GM19193 (cell line): Measurements from ENCODE around the gene VEGFB.
A peak's percentile ranks its signal among the peaks of the same experiment; 100 is the strongest.

Experiments
- POLR2A ChIP-seq: IDR thresholded peaks from 4 replicates; pipeline ENCODE4 v1.6.1; 2011; ENCODE audit not compliant: insufficient read depth, insufficient read length; ENCODE audit errors: extremely low read depth

Gene VEGFB

DNA sequence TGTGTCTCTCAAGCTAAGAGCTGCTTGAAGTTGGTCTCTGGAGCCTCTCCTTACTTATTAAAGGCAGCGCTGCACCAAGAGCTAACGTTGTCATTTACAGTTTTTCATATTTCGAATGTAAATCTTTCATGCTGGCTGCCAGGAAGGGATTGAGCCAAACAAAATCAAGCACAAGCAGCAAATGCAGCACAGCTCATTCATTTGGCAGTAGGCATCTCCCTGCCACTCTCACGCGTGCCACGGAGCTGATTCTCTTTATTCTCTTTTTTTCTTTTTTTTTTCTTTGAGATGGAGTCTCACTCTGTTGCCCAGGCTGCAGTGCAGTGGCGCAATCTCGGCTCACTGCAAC, 1.4 kb upstream of the VEGFB start:
- no peak for TF ChIP-seq POLR2A

DNA sequence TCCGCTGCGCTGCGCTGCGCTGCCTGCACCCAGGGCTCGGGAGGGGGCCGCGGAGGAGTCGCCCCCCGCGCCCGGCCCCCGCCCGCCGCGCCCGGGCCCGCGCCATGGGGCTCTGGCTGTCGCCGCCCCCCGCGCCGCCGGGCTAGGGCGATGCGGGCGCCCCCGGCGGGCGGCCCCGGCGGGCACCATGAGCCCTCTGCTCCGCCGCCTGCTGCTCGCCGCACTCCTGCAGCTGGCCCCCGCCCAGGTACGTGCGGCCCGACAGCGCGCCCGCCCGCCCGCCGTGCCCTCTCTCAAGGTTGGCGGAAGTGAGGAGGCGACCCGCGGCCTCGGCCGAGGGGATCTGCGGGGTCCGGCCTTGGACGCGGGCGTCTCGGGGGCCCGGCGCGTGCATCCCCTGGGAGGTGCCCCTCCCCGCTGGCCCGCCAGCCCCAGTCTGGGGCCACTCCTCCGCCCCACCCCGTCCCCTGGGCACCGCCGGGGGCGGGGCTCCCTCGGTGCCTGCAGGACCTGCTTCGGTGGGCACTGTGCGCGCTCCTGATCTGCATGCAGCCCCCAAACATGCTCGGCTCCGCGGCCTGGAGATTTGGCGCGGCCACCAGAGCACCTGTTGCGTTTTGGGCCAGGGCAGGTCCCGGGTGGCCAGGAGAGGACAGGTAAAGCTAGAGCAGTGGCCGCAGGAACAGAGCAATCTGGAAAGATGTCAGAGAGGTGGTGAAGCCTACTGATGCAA, 429 bp downstream of the VEGFB start:
- TF ChIP-seq POLR2A: no peak

DNA sequence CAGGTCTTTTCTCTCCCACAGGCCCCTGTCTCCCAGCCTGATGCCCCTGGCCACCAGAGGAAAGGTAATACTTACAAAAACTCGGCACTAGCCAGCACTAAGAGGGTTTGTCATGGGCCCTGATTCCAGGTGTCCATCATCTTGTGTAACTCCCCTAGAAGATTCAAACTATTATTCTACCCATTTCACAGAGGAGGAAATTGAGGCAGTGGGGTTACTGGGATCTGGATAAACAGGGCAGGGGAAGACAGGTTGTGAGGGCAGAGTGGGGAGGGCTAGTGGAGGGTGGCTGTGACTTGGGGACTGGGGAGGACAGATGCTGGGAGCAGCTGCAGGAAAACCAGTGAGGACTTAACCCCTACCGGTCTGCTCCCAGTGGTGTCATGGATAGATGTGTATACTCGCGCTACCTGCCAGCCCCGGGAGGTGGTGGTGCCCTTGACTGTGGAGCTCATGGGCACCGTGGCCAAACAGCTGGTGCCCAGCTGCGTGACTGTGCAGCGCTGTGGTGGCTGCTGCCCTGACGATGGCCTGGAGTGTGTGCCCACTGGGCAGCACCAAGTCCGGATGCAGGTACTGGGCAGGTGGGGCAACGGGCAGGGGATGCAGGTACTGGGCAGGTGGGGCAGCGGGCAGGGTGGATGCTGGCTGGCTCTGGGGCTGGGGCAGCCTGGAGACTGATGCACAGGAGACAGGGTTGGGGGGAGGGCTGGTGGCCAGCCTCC, 1.2 kb downstream of the VEGFB start:
- TF ChIP-seq POLR2A: no peak

DNA sequence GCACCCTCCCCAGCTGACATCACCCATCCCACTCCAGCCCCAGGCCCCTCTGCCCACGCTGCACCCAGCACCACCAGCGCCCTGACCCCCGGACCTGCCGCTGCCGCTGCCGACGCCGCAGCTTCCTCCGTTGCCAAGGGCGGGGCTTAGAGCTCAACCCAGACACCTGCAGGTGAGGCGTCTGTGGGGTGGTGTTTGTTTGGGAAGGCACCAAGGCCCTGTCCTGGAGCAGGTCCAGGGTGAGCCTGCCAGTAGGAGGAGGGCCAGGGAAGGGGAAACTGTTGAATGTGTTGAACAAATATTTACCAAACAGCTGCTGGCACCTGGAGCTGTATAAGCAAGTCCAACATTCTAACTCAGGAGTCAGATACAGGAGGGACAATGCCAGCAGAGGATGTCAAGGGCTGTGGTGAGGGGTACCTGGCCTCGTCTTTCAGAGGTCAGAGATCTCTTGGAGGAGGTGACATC, 3.1 kb downstream of the VEGFB start:
- no peak for TF ChIP-seq POLR2A

DNA sequence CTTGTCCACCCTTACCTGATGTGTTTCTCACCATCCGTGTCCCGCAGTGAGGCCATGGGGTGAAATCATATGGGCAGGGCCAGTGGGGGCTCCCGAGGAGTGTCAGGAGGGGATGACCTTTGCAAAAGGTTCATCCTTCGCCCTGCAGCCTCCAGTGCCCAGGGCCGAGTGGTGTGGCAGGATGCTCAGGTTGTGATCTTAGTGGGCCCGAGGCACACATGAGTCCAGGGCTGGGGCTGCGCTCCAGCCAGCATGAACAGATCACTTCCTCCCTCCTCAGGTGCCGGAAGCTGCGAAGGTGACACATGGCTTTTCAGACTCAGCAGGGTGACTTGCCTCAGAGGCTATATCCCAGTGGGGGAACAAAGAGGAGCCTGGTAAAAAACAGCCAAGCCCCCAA, 3.7 kb downstream of the VEGFB start:
- no peak for TF ChIP-seq POLR2A

DNA sequence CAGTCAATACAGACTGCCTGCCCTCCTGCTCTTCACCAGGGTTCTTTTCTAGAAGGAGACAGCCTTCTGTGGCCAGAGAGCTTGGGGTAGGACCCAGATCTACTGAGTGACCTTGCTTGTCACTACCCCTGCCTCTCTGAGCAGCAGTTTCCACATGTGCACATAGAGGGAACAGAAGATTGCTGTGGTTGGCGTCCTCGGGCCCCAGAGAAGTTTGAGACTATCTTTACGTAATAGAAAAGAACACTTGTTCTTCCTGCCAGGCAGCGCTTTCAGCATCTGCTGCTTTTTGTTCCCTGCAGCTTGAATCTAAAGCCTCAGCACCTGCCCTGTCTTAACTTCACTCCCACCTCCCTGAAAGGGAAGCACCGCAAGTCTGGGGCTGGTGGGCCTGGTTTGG, 4.6 kb downstream of the VEGFB start:
- TF ChIP-seq POLR2A: no peak

DNA sequence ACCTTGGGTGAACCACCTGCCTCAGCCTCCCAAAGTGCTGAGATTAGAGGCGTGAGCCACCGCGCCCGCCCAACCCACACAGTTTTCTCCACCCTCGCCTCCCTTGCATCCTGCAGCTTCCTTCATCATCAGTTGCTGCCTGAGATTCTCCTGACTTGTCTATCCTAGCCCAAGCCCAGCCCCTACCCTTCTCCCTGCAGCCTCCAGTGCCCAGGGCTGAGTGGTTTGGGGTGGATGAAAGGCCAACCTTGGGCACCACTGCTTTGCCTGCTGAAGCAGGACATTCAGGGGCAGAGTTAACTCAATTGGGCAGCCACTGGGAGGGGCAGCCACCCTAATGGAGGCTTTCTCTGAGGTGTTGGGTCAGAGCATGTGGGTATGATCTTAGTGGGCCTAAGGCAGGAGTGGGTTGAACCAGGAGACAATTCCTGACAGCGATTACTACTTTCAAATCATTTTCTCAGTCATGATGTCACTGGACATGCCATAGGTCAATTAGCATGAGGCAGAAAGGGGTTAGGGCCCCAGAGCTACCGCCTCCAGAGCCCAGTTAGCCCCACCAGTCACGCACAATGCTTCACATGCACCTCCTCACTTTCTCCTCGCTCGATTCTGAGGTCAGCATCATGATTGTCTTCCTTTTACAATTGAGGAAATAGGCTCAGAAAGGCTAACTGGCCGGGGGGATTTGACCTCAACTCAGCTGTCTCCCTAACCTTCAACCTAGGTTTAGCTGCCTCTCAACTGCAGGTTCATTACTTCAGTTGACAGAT, 5.5 kb downstream of the VEGFB start:
- TF ChIP-seq POLR2A: no peak

DNA sequence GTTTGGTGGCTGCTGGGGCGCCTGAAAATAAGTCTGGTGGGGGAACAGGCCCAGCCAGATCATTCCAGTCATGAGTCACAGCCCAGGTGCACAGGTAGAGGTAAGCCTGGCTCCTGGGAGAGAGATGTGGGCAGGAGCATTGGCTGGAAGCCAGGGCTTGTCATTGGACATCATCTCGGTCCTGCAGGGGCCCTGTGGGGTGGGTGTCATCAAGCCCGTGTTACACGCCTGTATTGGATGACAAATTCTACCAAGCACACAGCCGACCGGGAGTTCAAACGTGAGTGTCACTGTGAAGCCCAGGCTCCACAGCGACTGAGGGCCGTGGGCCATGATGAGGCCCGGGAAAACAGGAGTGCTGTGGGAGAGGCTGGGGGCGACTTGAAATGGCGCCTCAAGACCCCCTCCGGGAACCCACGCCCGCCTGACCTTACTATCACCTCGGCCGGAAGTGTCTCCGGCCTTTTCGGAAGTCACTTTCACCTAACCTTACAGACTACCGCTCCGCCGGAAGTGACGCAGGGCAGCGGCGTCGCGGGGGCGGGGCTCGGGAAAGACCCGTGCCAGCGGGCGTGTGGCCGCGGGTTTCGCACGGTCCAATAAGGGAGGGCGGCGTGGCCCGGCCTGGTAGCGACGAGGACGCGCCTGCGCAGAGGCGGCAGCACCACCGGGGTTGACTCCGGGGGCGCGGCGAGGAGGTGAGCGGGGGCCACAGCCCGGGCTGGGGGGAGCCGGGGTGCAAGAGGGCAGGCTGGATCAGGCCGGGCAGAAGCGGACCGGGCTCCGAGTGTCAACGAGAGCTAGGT, 6.3 kb downstream of the VEGFB start, which contains the start of gene FKBP2:
FKBP2 (plus strand) TSS at position 661 of the 806 bp plus-strand sequence. CDS start 1,293 bp downstream, outside the sequence.
- peak; percentile 96 for TF ChIP-seq POLR2A

DNA sequence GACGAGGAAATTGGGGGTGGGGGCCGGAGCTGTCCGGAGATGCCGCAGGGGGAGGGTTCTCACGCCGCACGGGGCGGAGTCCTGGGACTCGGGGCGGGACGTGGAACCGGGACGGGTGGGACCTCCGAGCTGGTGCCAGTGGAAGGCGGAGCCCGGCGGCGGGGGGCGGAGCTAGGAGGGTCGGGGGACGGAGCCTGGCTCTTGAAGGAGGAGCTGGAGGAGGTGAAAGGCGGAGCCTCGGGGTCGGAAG, 6.8 kb downstream of the VEGFB start:
- TF ChIP-seq POLR2A: no peak

DNA sequence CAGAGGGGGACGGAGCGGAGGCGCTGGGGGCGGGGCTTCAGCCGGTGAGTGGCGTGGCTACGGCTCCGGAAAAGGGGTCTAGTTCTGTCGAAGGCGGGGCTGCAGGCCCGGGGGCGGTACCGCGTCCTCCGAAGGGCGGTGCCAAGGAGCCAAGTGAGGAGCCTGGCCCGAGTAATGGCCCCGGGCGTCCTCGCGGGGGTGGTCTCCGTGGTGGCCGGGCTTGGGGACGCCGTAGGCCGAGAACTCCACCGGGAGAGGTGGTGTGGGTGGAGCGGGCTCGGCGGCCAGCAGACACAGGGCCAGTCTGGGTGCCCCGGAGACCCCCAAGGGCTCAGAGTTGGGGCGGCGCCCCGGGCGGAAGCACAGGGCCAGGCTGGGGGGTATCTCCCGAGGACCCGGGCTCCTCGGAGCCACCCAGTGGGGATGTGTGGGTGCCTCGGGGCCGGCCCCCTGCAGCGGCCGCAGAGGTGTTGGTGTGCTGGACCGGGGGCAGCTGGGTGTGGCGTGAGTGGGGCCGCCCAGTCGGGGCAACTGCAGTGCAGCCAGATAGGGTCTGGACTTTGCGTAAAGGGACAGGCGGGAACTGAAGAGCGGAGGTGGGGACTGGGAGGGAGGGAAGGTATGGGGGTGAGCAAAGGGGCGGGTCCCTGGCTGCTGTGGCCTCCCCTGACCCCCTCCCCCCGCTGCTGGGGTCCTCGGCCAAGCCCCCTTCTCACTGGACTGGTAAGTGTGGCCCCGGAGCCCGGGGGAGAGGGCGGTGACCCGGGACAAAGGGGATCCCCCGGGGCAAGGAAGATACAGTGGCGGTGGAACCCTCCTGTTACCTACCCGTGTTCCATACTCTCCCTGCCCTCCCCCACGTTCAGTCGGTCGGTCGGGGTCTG, 7.3 kb downstream of the VEGFB start:
- TF ChIP-seq POLR2A: peak; percentile 45

DNA sequence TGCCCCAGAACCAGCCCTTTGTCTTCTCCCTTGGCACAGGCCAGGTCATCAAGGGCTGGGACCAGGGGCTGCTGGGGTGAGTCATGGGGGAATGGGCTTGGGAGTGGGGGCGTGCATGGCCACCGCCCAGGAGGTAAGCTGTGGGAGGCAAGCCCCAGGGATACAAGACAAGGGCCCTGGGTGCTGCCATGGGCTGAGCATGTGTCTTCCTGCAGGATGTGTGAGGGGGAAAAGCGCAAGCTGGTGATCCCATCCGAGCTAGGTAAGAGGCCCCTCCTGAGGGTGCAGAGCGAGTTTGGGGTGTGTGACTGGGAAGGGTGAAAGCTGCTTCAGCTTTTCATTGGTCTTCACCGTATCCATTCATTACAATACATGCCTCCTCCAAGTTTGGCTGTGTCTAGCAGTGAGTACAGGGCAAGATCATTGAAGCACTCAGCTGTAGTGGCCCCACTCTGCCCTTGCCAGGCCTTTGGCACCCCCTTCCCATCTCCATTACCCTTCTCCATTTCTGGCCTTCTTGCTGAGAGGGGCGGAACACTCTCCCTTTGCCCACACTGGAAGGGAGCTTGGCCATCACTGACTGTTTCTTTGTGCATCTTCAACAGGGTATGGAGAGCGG, 9.0 kb downstream of the VEGFB start:
- TF ChIP-seq POLR2A: no peak

DNA sequence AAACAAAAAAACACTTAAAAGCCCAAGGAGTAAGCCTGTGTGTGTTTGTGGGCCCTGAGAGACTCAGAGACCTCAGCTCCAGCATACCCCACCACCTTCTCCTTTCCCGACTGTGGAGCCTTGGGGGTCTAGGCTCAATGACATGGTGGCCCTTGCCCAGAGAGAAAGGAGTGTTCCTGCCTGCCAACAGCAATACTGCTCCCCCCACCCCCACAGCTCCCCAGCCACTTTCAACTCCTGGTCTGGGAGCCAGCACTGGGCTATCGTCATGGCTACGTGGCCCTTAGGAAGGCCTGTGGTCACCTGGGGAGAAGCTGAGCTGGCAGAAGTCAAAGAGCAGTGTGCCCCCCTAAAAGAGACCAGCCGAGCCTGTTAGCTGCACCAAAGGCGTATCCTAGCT, 9.7 kb downstream of the VEGFB start:
- no peak for TF ChIP-seq POLR2A

DNA sequence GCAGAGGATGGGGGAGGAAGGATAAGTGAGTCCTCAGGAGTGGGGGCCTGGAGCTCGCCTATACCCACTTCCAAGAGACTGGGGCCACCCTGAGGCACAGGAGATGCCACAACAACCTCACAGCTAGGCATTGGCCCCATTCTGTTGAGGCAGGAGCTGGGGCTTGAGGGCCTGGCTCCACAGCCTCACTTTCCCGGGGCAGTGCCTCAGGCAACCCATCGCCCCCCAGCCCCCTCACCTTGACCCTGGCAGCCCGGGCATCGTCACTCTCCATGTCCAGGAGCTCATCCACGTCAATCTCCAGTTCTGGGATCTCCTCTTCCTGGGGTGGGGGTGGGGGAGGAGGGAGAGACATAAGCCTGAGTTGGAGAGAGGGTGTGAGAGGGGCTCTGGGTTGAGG, 10.6 kb downstream of the VEGFB start:
- TF ChIP-seq POLR2A: no peak

DNA sequence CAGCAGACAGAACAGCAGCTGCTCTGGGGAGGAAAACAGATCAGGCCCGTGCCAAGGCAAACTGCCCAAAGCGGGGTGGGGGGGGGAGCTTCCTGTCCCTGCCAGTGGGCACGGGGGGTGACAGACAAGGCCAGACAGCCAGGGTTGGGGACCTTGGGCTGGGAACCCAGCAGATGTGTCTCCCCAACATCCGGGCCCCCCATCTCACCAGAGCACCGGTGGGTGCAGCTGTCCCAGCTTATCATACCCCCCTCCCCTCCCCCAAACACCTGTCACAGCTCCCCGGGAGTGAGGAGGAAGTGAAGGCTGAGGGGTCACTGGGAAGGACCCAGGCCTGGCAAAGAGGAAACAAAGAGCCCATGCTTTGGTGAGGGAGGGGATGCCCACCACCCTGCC, 11.0 kb downstream of the VEGFB start:
- TF ChIP-seq POLR2A: no peak
